ENCODE measurements around the gene ZFYVE27. TPM values are rescaled to one million over a fixed set of nuclear protein-coding genes. Genes with fewer than 3 reads are reported as not detected.

Gene ZFYVE27
- total and polyA plus RNA-seq, 7 donors: 7.2 to 42.2 (median 11.0) TPM

- peaks cover 0 to 3% (median 0%) of the 10 kb centered on the region in 4 donors for H3K4me1 ChIP-seq
- no peak overlapping the region for H3K4me3 ChIP-seq
- intact Hi-C loops (cut with DNase I): no loop called here
- no peak for TF ChIP-seq POLR2A (IDR thresholded peaks at IDR 0.05)
- no peak for TF ChIP-seq EP300 (IDR thresholded peaks at IDR 0.05)
- TF ChIP-seq POLR2AphosphoS5 (IDR thresholded peaks at IDR 0.05): no peak
- TF ChIP-seq, protein P1, sequence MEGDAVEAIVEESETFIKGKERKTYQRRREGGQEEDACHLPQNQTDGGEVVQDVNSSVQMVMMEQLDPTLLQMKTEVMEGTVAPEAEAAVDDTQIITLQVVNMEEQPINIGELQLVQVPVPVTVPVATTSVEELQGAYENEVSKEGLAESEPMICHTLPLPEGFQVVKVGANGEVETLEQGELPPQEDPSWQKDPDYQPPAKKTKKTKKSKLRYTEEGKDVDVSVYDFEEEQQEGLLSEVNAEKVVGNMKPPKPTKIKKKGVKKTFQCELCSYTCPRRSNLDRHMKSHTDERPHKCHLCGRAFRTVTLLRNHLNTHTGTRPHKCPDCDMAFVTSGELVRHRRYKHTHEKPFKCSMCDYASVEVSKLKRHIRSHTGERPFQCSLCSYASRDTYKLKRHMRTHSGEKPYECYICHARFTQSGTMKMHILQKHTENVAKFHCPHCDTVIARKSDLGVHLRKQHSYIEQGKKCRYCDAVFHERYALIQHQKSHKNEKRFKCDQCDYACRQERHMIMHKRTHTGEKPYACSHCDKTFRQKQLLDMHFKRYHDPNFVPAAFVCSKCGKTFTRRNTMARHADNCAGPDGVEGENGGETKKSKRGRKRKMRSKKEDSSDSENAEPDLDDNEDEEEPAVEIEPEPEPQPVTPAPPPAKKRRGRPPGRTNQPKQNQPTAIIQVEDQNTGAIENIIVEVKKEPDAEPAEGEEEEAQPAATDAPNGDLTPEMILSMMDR (IDR thresholded peaks at IDR 0.05): no peak
- H3K27me3 ChIP-seq: peaks cover 0 to 6% (median 0%) of the 10 kb centered on the region in 3 donors
- H3K36me3 ChIP-seq: no peaks in the 10 kb centered on the region
- no peak overlapping the region for H3K27ac ChIP-seq
- WGBS, 2 donors: 89% methylated on average over 11 of the region's 11 CpGs
- H3K9me3 ChIP-seq: no peaks in the 10 kb centered on the region
- DNase-seq: no peak
These were observed 41.7 kb downstream of the ZFYVE27 start for GRCh38 chr10:97778452-97779302.

DNA sequence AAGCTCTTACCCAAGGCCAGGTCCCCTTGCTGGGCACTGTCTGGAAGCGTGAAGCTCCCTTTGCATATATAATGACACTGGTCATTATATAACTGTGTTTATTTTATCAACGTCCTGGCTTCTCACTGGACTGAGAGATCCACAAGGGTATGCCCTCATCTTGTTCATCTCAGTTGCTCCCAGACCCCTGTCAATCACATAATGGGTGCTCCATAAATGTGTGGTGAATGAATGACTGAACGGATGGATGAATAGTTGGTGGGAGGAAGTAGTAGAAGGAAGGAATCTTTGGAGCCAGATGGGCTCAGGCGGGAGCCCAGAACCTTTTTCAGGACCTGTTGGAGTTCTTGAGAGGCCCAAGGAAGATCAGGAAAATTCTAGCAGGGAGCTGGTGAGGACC lies 42.6 kb downstream of the ZFYVE27 start:
- intact Hi-C loops (cut with DNase I): no loop called here

DNA sequence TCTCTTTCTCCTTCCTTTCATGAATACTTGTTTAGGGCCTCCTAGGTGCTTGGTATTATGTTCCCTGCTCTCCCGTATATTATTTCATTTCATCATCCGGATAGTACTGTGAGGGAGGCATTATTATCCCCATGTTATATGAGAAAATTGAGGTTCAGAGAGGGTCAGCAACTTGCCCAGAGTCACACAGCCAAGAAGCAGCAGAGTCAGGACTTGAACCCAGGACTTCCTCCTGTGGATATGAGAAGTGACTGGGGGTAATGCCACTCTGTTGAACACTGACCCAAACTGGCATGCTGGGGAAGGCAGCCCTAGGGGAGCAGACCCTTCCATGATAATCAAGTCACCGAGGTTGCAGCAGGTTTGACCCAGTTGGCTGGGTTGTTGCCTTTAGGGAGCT lies 43.0 kb downstream of the ZFYVE27 start:
- WGBS, 2 donors: 96 to 97% methylated on average over 3 of the region's 3 CpGs
- intact Hi-C loops (cut with DNase I): no loop called here
- H3K27ac ChIP-seq: no peak overlapping the region

More for the DNA sequence above, 42.6 kb downstream of the ZFYVE27 start:
- TF ChIP-seq POLR2A (IDR thresholded peaks at IDR 0.05) (no peak), POLR2AphosphoS5 (IDR thresholded peaks at IDR 0.05) (no peak), EP300 (IDR thresholded peaks at IDR 0.05) (no peak)
- TF ChIP-seq, protein P1 (IDR thresholded peaks at IDR 0.05): no peak
- Histone ChIP-seq H3K27ac (no peak overlapping the region), H3K27me3 (no peaks in the 10 kb centered on the region), H3K36me3 (no peaks in the 10 kb centered on the region), H3K4me1 (peaks cover 0 to 3% (median 0%) of the 10 kb centered on the region in 4 donors), H3K4me3 (no peak overlapping the region), H3K9me3 (no peaks in the 10 kb centered on the region)
- no peak for DNase-seq
- WGBS, 2 donors: 64 to 78% methylated on average over 4 of the region's 4 CpGs

DNA sequence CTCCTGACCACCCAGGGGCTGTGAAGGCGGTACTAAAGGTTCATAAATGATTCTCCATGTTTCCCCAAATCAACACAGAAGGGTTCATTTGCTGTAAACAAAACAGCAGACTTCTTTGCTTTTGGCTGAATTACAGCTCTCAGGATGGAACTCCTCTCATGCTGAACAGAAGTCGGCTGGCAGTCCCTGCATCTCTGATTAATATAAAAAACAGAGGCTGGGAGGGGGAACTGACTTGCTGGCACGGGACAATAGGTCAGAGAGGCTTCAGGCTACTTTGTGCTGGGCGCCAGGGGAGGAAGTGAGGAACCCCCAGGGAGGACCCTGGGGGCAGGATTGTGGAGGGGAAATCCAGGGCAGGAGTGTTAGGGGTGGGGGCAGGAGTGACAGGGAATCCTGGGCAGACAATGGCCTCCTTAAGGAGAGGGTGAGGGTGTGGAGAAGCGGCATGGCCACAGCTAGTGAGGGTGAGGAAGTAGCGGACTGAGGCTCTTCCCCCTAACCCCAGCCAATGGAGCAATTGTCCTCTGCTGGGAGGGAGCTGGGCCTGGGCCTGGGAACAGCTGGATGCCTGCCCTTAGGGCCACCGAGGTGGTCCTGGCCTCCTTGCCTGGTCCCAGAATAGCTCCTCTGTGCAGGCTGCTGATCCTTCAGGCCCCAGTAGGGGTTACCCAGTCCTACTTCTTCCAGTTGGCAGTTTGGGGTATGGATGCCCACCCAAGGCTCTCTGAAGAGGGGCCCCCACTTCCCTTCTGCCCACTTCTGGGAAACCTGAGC lies 44.1 kb downstream of the ZFYVE27 start:
- Histone ChIP-seq H3K27me3 (no peaks in the 10 kb centered on the region), H3K36me3 (no peaks in the 10 kb centered on the region), H3K27ac (peak overlapping the region in 3 of 4 donors; percentile 7 to 50 (median 46)), H3K9me3 (no peaks in the 10 kb centered on the region), H3K4me3 (no peak overlapping the region), H3K4me1 (peaks cover 0 to 3% (median 0%) of the 10 kb centered on the region in 4 donors)
- intact Hi-C loops (cut with DNase I): no loop called here
- no peak for DNase-seq
- TF ChIP-seq POLR2AphosphoS5 (IDR thresholded peaks at IDR 0.05) (no peak), EP300 (IDR thresholded peaks at IDR 0.05) (no peak), POLR2A (IDR thresholded peaks at IDR 0.05) (no peak)
- TF ChIP-seq, protein P1 (IDR thresholded peaks at IDR 0.05): no peak
- 71 to 83% methylated on average over 7 of the region's 7 CpGs for WGBS, 2 donors

More for the DNA sequence above, 43.0 kb downstream of the ZFYVE27 start:
- no peaks in the 10 kb centered on the region for H3K27me3 ChIP-seq
- no peak overlapping the region for H3K4me3 ChIP-seq
- H3K4me1 ChIP-seq: peaks cover 0 to 3% (median 0%) of the 10 kb centered on the region in 4 donors
- H3K9me3 ChIP-seq: no peaks in the 10 kb centered on the region
- TF ChIP-seq EP300 (IDR thresholded peaks at IDR 0.05) (no peak), POLR2A (IDR thresholded peaks at IDR 0.05) (no peak), POLR2AphosphoS5 (IDR thresholded peaks at IDR 0.05) (no peak)
- TF ChIP-seq, protein P1 (IDR thresholded peaks at IDR 0.05): no peak
- DNase-seq: no peak
- H3K36me3 ChIP-seq: no peaks in the 10 kb centered on the region

Measured in sigmoid colon (tissue), 7 donors.